GM23338 (cell line): ENCODE measurements around the gene CTDP1. TPM values are rescaled to one million over a fixed set of nuclear protein-coding genes. Genes with fewer than 3 reads are reported as not detected.

Experiments
- ATAC-seq: fragments of 200-7000 bp; cut with Tn5 transposase; 3 replicates; pipeline ENCODE4 v1.9.1; 2020
- DNase-seq: peaks from one replicate; pipeline ENCODE4 v3.0.0-alpha.2; 2015; ENCODE audit warnings: low spot score
- H2AFZ ChIP-seq: fragments of 200-600 bp; sonication (generic); 2 replicates; pipeline ENCODE4 v1.8.0; 2016; ENCODE audit warnings: antibody characterized with exemption, mild to moderate bottlenecking, moderate library complexity
- H3F3A ChIP-seq: fragments of 200-600 bp; sonication (generic); replicated peaks from 2 replicates; pipeline ENCODE4 v1.8.0; 2017; ENCODE audit warnings: antibody characterized with exemption, mixed run types, low read depth
- H3K27ac ChIP-seq: fragments of 200-600 bp; sonication (generic); 2 replicates; pipeline ENCODE4 v1.6.1; 2016; ENCODE audit warnings: low read depth
- H3K27me3 ChIP-seq: fragments of 200-600 bp; sonication (generic); 2 replicates; pipeline ENCODE4 v1.8.0; 2016; ENCODE audit warnings: mild to moderate bottlenecking, mixed run types, moderate library complexity; ENCODE audit not compliant: insufficient read depth
- H3K36me3 ChIP-seq: fragments of 200-600 bp; sonication (generic); 2 replicates; pipeline ENCODE4 v1.8.0; 2016; ENCODE audit warnings: mild to moderate bottlenecking; ENCODE audit not compliant: insufficient read depth
- H3K4me1 ChIP-seq: fragments of 200-600 bp; sonication (generic); 2 replicates; pipeline ENCODE4 v1.8.0; 2016; ENCODE audit warnings: mild to moderate bottlenecking, moderate library complexity; ENCODE audit not compliant: insufficient read depth
- H3K4me2 ChIP-seq: fragments of 200-600 bp; sonication (generic); 2 replicates; pipeline ENCODE4 v1.7.1; 2017; ENCODE audit warnings: mixed run types
- H3K4me3 ChIP-seq: fragments of 200-600 bp; sonication (generic); 2 replicates; pipeline ENCODE4 v1.6.1; 2016; ENCODE audit warnings: mixed run types
- H3K79me2 ChIP-seq: fragments of 200-600 bp; sonication (generic); replicated peaks from 2 replicates; pipeline ENCODE4 v1.8.0; 2017; ENCODE audit warnings: mild to moderate bottlenecking; ENCODE audit not compliant: insufficient read depth
- H3K9me2 ChIP-seq: fragments of 200-600 bp; sonication (generic); 2 replicates; pipeline ENCODE4 v1.8.0; 2017; ENCODE audit not compliant: insufficient read depth
- H4K20me1 ChIP-seq: fragments of 200-600 bp; sonication (generic); replicated peaks from 2 replicates; pipeline ENCODE4 v1.8.0; 2017; ENCODE audit warnings: mild to moderate bottlenecking; ENCODE audit not compliant: insufficient read depth
- H3K27ac Mint-ChIP-seq: 2 replicates; pipeline ENCODE4 v1.8.0; 2020; ENCODE audit warnings: inconsistent platforms, mild to moderate bottlenecking, moderate library complexity, mixed read lengths
- H3K27me3 Mint-ChIP-seq: 3 replicates; pipeline ENCODE4 v1.8.0; 2022; ENCODE audit warnings: low read depth, mild to moderate bottlenecking, moderate library complexity, mixed read lengths, inconsistent platforms; ENCODE audit not compliant: insufficient read depth, poor library complexity
- H3K36me3 Mint-ChIP-seq: 3 replicates; pipeline ENCODE4 v1.8.0; 2021; ENCODE audit warnings: low read depth, mild to moderate bottlenecking, inconsistent platforms, moderate library complexity, mixed read lengths
- H3K4me1 Mint-ChIP-seq: 3 replicates; pipeline ENCODE4 v1.8.0; 2020; ENCODE audit warnings: mild to moderate bottlenecking, inconsistent platforms, mixed read lengths
- H3K4me3 Mint-ChIP-seq: 3 replicates; pipeline ENCODE4 v1.8.0; 2021; ENCODE audit warnings: moderate library complexity, mild to moderate bottlenecking, inconsistent platforms, mixed read lengths
- H3K9me3 Mint-ChIP-seq: 3 replicates; pipeline ENCODE4 v1.8.0; 2020; ENCODE audit warnings: moderate library complexity, mild to moderate bottlenecking, inconsistent platforms, mixed read lengths
- CREB1 ChIP-seq: fragments of 250-450 bp; sonication (Bioruptor Pico); IDR thresholded peaks from 2 replicates; pipeline ENCODE4 v1.5.0; 2020; ENCODE audit warnings: low read depth, mild to moderate bottlenecking, moderate library complexity
- EZH2 ChIP-seq: fragments of 200-600 bp; sonication (generic); IDR thresholded peaks from one replicate; pipeline ENCODE4 v1.8.0; 2017; ENCODE audit warnings: antibody characterized with exemption, mild to moderate bottlenecking, low read depth; ENCODE audit not compliant: unreplicated experiment
- EZH2phosphoT487 ChIP-seq: fragments of 200-600 bp; sonication (generic); IDR thresholded peaks from one replicate; pipeline ENCODE4 v1.8.1; 2018; ENCODE audit warnings: antibody characterized with exemption; ENCODE audit not compliant: unreplicated experiment
- JUNB ChIP-seq: IDR thresholded peaks from one replicate; pipeline ENCODE4 v1.6.1; 2016; ENCODE audit warnings: antibody characterized with exemption; ENCODE audit not compliant: unreplicated experiment
- NANOG ChIP-seq: IDR thresholded peaks from 2 replicates; pipeline ENCODE4 v1.6.1; 2016; ENCODE audit warnings: antibody characterized with exemption, borderline replicate concordance
- POLR2AphosphoS5 ChIP-seq: IDR thresholded peaks from 2 replicates; pipeline ENCODE4 v1.6.1; 2016; ENCODE audit warnings: antibody characterized with exemption, low read depth
- STAT1 ChIP-seq: IDR thresholded peaks from one replicate; pipeline ENCODE4 v1.6.1; 2016; ENCODE audit warnings: antibody characterized with exemption; ENCODE audit not compliant: unreplicated experiment
- ZNF114 ChIP-seq: fragments of 250-450 bp; sonication (Bioruptor Pico); IDR thresholded peaks from 2 replicates; pipeline ENCODE4 v1.5.0; 2020; ENCODE audit warnings: mild to moderate bottlenecking, moderate library complexity
- ZNF331 ChIP-seq: fragments of 250-450 bp; sonication (Bioruptor Pico); IDR thresholded peaks from 2 replicates; pipeline ENCODE4 v1.5.0; 2020; ENCODE audit warnings: low read depth, mild to moderate bottlenecking, moderate library complexity
- polyA plus RNA-seq: library from polyadenylated mRNA; unstranded; fragments of >200 nt; fragmentation: Nextera tagmentation; extraction: Ambion mirVana; gene quantifications from 2 replicates; pipeline ENCODE4 v1.2.1, GENCODE V29; 2016
- total RNA-seq: library from RNA; depleted of rRNA; stranded (reverse); fragments of >200 nt; shearing (Covaris generic); gene quantifications from 2 replicates; pipeline ENCODE4 v1.2.3, GENCODE V29; 2014
- TF ChIP-seq, protein P1 (sequence below): fragments of 250-450 bp; sonication (Bioruptor Pico); IDR thresholded peaks from 2 replicates; pipeline ENCODE4 v1.5.0; 2020; ENCODE audit warnings: mild to moderate bottlenecking, moderate library complexity
- TF ChIP-seq, protein P2 (sequence below), 2 experiments: fragments of 200-600 bp in 1 of 2; sonication (generic) in 1 of 2; conservative IDR thresholded peaks; 2 replicates each; pipeline versions ENCODE4 v1.5.1 to v1.6.1; 2016 to 2017; ENCODE audit warnings: antibody characterized with exemption in 2 of 2, low read depth in 2 of 2, mild to moderate bottlenecking in 2 of 2, moderate library complexity in 1 of 2
- TF ChIP-seq, protein P3 (sequence below): IDR thresholded peaks from one replicate; pipeline ENCODE4 v1.6.1; 2018; ENCODE audit warnings: antibody characterized with exemption; ENCODE audit not compliant: unreplicated experiment
- TF ChIP-seq, protein P4 (sequence below): IDR thresholded peaks from 2 replicates; pipeline ENCODE4 v1.6.1; 2016; ENCODE audit warnings: antibody characterized with exemption

Gene CTDP1
- total and polyA plus RNA-seq, 2 experiments from 2014 or later = 9.4 to 51.6 TPM

DNA sequence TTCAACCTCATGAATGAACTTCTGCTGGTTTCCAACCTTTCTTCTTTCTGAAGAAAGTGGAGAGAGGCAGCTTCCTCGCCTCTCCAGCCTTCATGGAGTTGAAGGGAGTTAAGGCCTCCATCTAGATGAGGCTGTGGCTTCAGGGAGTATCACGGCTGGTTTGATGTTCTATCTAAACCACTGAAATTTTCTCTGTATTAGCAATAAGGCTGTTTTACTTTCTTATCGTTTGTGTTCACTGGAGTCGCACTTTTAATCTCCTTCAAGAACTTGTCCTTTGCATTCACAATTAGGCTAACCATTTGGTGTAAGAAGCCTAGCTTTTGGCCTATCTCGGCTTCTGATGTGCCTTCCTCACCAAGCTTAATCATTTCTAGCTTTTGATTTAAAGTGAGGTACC, 19.9 kb upstream of the CTDP1 start:
- H3F3A ChIP-seq = no peaks in the 10 kb centered on the region
- H3K36me3 ChIP-seq = no peaks in the 10 kb centered on the region
- no peaks in the 10 kb centered on the region for H3K9me2 ChIP-seq
- no peaks in the 10 kb centered on the region for H4K20me1 ChIP-seq
- Mint-ChIP-seq H3K27me3 (peaks cover 2% of the 10 kb centered on the region), H3K36me3 (no peaks in the 10 kb centered on the region), H3K4me1 (peaks cover 36% of the 10 kb centered on the region), H3K27ac (no peak overlapping the region), H3K9me3 (no peaks in the 10 kb centered on the region; the same call in 2 of the 3 replicates), H3K4me3 (no peak overlapping the region)
- H3K27me3 ChIP-seq = no peaks in the 10 kb centered on the region
- DNase-seq (no peak), ATAC-seq (no peak)
- no peaks in the 10 kb centered on the region for H3K79me2 ChIP-seq
- no peak for TF ChIP-seq EZH2
- TF ChIP-seq JUNB = no peak
- no peak for TF ChIP-seq ZNF331 (CRISPR knock-in tag)
- TF ChIP-seq, protein P1, sequence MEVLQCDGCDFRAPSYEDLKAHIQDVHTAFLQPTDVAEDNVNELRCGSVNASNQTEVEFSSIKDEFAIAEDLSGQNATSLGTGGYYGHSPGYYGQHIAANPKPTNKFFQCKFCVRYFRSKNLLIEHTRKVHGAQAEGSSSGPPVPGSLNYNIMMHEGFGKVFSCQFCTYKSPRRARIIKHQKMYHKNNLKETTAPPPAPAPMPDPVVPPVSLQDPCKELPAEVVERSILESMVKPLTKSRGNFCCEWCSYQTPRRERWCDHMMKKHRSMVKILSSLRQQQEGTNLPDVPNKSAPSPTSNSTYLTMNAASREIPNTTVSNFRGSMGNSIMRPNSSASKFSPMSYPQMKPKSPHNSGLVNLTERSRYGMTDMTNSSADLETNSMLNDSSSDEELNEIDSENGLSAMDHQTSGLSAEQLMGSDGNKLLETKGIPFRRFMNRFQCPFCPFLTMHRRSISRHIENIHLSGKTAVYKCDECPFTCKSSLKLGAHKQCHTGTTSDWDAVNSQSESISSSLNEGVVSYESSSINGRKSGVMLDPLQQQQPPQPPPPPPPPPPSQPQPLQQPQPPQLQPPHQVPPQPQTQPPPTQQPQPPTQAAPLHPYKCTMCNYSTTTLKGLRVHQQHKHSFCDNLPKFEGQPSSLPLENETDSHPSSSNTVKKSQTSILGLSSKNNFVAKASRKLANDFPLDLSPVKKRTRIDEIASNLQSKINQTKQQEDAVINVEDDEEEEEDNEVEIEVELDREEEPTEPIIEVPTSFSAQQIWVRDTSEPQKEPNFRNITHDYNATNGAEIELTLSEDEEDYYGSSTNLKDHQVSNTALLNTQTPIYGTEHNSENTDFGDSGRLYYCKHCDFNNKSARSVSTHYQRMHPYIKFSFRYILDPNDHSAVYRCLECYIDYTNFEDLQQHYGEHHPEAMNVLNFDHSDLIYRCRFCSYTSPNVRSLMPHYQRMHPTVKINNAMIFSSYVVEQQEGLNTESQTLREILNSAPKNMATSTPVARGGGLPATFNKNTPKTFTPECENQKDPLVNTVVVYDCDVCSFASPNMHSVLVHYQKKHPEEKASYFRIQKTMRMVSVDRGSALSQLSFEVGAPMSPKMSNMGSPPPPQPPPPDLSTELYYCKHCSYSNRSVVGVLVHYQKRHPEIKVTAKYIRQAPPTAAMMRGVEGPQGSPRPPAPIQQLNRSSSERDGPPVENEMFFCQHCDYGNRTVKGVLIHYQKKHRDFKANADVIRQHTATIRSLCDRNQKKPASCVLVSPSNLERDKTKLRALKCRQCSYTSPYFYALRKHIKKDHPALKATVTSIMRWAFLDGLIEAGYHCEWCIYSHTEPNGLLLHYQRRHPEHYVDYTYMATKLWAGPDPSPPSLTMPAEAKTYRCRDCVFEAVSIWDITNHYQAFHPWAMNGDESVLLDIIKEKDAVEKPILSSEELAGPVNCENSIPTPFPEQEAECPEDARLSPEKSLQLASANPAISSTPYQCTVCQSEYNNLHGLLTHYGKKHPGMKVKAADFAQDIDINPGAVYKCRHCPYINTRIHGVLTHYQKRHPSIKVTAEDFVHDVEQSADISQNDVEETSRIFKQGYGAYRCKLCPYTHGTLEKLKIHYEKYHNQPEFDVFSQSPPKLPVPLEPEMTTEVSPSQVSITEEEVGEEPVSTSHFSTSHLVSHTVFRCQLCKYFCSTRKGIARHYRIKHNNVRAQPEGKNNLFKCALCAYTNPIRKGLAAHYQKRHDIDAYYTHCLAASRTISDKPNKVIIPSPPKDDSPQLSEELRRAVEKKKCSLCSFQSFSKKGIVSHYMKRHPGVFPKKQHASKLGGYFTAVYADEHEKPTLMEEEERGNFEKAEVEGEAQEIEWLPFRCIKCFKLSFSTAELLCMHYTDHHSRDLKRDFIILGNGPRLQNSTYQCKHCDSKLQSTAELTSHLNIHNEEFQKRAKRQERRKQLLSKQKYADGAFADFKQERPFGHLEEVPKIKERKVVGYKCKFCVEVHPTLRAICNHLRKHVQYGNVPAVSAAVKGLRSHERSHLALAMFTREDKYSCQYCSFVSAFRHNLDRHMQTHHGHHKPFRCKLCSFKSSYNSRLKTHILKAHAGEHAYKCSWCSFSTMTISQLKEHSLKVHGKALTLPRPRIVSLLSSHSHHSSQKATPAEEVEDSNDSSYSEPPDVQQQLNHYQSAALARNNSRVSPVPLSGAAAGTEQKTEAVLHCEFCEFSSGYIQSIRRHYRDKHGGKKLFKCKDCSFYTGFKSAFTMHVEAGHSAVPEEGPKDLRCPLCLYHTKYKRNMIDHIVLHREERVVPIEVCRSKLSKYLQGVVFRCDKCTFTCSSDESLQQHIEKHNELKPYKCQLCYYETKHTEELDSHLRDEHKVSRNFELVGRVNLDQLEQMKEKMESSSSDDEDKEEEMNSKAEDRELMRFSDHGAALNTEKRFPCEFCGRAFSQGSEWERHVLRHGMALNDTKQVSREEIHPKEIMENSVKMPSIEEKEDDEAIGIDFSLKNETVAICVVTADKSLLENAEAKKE (CRISPR knock-in tag) = no peak
- no peak for TF ChIP-seq CREB1 (CRISPR knock-in tag)
- TF ChIP-seq, protein P2, sequence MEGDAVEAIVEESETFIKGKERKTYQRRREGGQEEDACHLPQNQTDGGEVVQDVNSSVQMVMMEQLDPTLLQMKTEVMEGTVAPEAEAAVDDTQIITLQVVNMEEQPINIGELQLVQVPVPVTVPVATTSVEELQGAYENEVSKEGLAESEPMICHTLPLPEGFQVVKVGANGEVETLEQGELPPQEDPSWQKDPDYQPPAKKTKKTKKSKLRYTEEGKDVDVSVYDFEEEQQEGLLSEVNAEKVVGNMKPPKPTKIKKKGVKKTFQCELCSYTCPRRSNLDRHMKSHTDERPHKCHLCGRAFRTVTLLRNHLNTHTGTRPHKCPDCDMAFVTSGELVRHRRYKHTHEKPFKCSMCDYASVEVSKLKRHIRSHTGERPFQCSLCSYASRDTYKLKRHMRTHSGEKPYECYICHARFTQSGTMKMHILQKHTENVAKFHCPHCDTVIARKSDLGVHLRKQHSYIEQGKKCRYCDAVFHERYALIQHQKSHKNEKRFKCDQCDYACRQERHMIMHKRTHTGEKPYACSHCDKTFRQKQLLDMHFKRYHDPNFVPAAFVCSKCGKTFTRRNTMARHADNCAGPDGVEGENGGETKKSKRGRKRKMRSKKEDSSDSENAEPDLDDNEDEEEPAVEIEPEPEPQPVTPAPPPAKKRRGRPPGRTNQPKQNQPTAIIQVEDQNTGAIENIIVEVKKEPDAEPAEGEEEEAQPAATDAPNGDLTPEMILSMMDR (conservative IDR thresholded peaks at IDR 0.05; ENCODE audit: low read depth in 2 of 2) = no peak
- TF ChIP-seq, protein P3, sequence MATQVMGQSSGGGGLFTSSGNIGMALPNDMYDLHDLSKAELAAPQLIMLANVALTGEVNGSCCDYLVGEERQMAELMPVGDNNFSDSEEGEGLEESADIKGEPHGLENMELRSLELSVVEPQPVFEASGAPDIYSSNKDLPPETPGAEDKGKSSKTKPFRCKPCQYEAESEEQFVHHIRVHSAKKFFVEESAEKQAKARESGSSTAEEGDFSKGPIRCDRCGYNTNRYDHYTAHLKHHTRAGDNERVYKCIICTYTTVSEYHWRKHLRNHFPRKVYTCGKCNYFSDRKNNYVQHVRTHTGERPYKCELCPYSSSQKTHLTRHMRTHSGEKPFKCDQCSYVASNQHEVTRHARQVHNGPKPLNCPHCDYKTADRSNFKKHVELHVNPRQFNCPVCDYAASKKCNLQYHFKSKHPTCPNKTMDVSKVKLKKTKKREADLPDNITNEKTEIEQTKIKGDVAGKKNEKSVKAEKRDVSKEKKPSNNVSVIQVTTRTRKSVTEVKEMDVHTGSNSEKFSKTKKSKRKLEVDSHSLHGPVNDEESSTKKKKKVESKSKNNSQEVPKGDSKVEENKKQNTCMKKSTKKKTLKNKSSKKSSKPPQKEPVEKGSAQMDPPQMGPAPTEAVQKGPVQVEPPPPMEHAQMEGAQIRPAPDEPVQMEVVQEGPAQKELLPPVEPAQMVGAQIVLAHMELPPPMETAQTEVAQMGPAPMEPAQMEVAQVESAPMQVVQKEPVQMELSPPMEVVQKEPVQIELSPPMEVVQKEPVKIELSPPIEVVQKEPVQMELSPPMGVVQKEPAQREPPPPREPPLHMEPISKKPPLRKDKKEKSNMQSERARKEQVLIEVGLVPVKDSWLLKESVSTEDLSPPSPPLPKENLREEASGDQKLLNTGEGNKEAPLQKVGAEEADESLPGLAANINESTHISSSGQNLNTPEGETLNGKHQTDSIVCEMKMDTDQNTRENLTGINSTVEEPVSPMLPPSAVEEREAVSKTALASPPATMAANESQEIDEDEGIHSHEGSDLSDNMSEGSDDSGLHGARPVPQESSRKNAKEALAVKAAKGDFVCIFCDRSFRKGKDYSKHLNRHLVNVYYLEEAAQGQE = no peak
- no peak for TF ChIP-seq POLR2AphosphoS5
- no peak for TF ChIP-seq ZNF114
- TF ChIP-seq NANOG = no peak
- TF ChIP-seq, protein P4, sequence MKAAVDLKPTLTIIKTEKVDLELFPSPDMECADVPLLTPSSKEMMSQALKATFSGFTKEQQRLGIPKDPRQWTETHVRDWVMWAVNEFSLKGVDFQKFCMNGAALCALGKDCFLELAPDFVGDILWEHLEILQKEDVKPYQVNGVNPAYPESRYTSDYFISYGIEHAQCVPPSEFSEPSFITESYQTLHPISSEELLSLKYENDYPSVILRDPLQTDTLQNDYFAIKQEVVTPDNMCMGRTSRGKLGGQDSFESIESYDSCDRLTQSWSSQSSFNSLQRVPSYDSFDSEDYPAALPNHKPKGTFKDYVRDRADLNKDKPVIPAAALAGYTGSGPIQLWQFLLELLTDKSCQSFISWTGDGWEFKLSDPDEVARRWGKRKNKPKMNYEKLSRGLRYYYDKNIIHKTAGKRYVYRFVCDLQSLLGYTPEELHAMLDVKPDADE = no peak
- TF ChIP-seq STAT1 = no peak
- TF ChIP-seq EZH2phosphoT487 = no peak
- no peak overlapping the region for H3K27ac ChIP-seq
- no peak overlapping the region for H3K4me3 ChIP-seq
- H3K4me2 ChIP-seq = no peak overlapping the region
- H2AFZ ChIP-seq = no peak overlapping the region
- H3K4me1 ChIP-seq = peaks cover 33% of the 10 kb centered on the region
